ENCODE results near the gene PKDCC.

GRCh38 chr2:42036940-42037339, 10.9 kb upstream of the PKDCC start:
- TF ChIP-seq CTCF (IDR thresholded peaks at IDR 0.05) (no peak), POLR2A (IDR thresholded peaks at IDR 0.05) (no peak)
